HepG2 (cell line): ENCODE measurements around the gene PLOD2. TPM values are rescaled to one million over a fixed set of nuclear protein-coding genes. Genes with fewer than 3 reads are reported as not detected.

Experiments
- AFF4 ChIP-seq: sonication (generic); formaldehyde crosslinking; IDR thresholded peaks from 2 replicates; pipeline ENCODE4 v1.4.0; 2020; ENCODE audit warnings: missing genetic modification reagents
- FOXA3 ChIP-seq: IDR thresholded peaks from 2 replicates; pipeline ENCODE4 v1.6.1; 2016; ENCODE audit warnings: missing genetic modification reagents, missing compliant biosample characterization
- HNF4G ChIP-seq, 2 experiments: sonication (generic) in 1 of 2; formaldehyde crosslinking in 1 of 2; IDR thresholded peaks; 2 replicates each; pipeline versions ENCODE4 v1.4.0 to v1.6.1; 2011 to 2020; ENCODE audit warnings: borderline replicate concordance in 2 of 2, low read depth in 2 of 2, mild to moderate bottlenecking in 2 of 2, low read length in 1 of 2, missing genetic modification reagents in 1 of 2, moderate library complexity in 1 of 2
- MIXL1 ChIP-seq: IDR thresholded peaks from 2 replicates; pipeline ENCODE4 v1.6.1; 2016
- MTA1 ChIP-seq: sonication (generic); formaldehyde crosslinking; IDR thresholded peaks from 2 replicates; pipeline ENCODE4 v1.4.0; 2020; ENCODE audit warnings: missing genetic modification reagents, mild to moderate bottlenecking, borderline replicate concordance
- NR2F2 ChIP-seq: IDR thresholded peaks from 2 replicates; pipeline ENCODE4 v1.6.1; 2012; ENCODE audit warnings: low read depth, inconsistent platforms, borderline replicate concordance
- PATZ1 ChIP-seq: sonication (generic); formaldehyde crosslinking; IDR thresholded peaks from 2 replicates; pipeline ENCODE4 v1.4.0; 2020; ENCODE audit warnings: missing genetic modification reagents
- PAX8 ChIP-seq: sonication (generic); formaldehyde crosslinking; IDR thresholded peaks from 2 replicates; pipeline ENCODE4 v1.8.0; 2022; ENCODE audit warnings: mild to moderate bottlenecking, missing genetic modification reagents, borderline replicate concordance
- SAP130 ChIP-seq: IDR thresholded peaks from 2 replicates; pipeline ENCODE4 v1.6.1; 2016; ENCODE audit warnings: low read depth
- SOX6 ChIP-seq, 2 experiments: fragments of 450-650 bp in 1 of 2; sonication (generic) in 1 of 2; formaldehyde crosslinking in 1 of 2; IDR thresholded peaks; 2 replicates each; pipeline versions ENCODE4 v1.4.0 to v1.6.1; 2017 to 2020; ENCODE audit warnings: antibody characterized with exemption in 1 of 2, mild to moderate bottlenecking in 1 of 2, missing genetic modification reagents in 1 of 2
- TBX2 ChIP-seq: sonication (generic); formaldehyde crosslinking; IDR thresholded peaks from 2 replicates; pipeline ENCODE4 v1.5.0; 2020; ENCODE audit warnings: missing genetic modification reagents, mild to moderate bottlenecking, borderline replicate concordance
- ZBTB2 ChIP-seq: sonication (generic); formaldehyde crosslinking; IDR thresholded peaks from 2 replicates; pipeline ENCODE4 v1.8.0; 2022; ENCODE audit warnings: low read depth, missing genetic modification reagents
- ZNF276 ChIP-seq: sonication (generic); formaldehyde crosslinking; IDR thresholded peaks from 2 replicates; pipeline ENCODE4 v1.4.0; 2020; ENCODE audit warnings: mild to moderate bottlenecking, low read depth, missing genetic modification reagents
- ZNF446 ChIP-seq: sonication (generic); formaldehyde crosslinking; IDR thresholded peaks from 2 replicates; pipeline ENCODE4 v1.5.0; 2020; ENCODE audit warnings: mild to moderate bottlenecking, missing genetic modification reagents
- ZNF580 ChIP-seq: IDR thresholded peaks from 2 replicates; pipeline ENCODE4 v1.6.1; 2016; ENCODE audit warnings: low read depth, borderline replicate concordance
- polyA plus RNA-seq, 8 experiments: library from polyadenylated mRNA; depleted of rRNA in 3 of 8; stranded (reverse) in 7 of 8; unstranded in 1 of 8; fragments of >200 nt; fragmentation: Illumina TruSeq in 4 of 8; extraction: Trizol in 4 of 8; gene quantifications; 2 replicates each; pipeline versions ENCODE4 v1.2.1 to v1.2.3, GENCODE V29; 2011 to 2016; ENCODE audit warnings: low read depth in 4 of 8, missing spikeins in 1 of 8, mixed read lengths in 1 of 8; ENCODE audit not compliant: insufficient read depth in 1 of 8
- total RNA-seq, 5 experiments: library from RNA; depleted of rRNA; stranded (reverse); fragments of >200 nt; fragmentation: Illumina TruSeq; extraction: Trizol; gene quantifications; 2 replicates each; pipeline ENCODE4 v1.2.3, GENCODE V29; 2016; ENCODE audit warnings: low read depth in 1 of 5

The PLOD2 gene
- total and polyA plus RNA-seq, 2 of the 13 experiments (the other 11 are each of a cell fraction or from before 2014, with no cell fraction given), result 107 to 161 TPM

- TF ChIP-seq ZBTB2 (no peak), AFF4 (CRISPR knock-in tag) (no peak), TBX2 (CRISPR knock-in tag) (no peak), PAX8 (0 out of 2 replicates have a peak, but pooled peaks have one; percentile 64), SAP130 (peak; percentile 75), MIXL1 (CRISPR knock-in tag) (peak; percentile 29; the same call in 1 of the 2 replicates), ZNF276 (CRISPR knock-in tag) (0 out of 2 replicates have a peak, but pooled peaks have one; percentile 9), ZNF446 (CRISPR knock-in tag) (peak; percentile 53; the same call in 1 of the 2 replicates), PATZ1 (CRISPR knock-in tag) (0 out of 2 replicates have a peak, but pooled peaks have one; percentile 5), ZNF580 (CRISPR knock-in tag) (peak; percentile 43; the same call in 1 of the 2 replicates), HNF4G (IDR thresholded peaks at IDR 0.05; ENCODE audit: borderline replicate concordance, low read depth, low read length) (no peak), HNF4G (CRISPR knock-in tag; IDR thresholded peaks at IDR 0.05; ENCODE audit: borderline replicate concordance, low read depth) (no peak), NR2F2 (no peak), SOX6 (IDR thresholded peaks at IDR 0.05) (no peak), SOX6 (CRISPR knock-in tag; IDR thresholded peaks at IDR 0.05) (peak; percentile 18; the same call in 1 of the 2 replicates), MTA1 (0 out of 2 replicates have a peak, but pooled peaks have one; percentile 4), FOXA3 (CRISPR knock-in tag) (peak; percentile 8)
Observed at GRCh38 chr3:146160321-146160963, 542 bp downstream of the PLOD2 start (continued).
